WTC11 (cell line): ENCODE measurements around the gene GLS. TPM values are rescaled to one million over a fixed set of nuclear protein-coding genes. Genes with fewer than 3 reads are reported as not detected.

Experiments used
- ATAC-seq: fragments of 200-7000 bp; cut with Tn5 transposase; 2 replicates; pipeline ENCODE4 v1.10.0; 2021; ENCODE audit warnings: mild to moderate bottlenecking, moderate library complexity
- CTCF ChIA-PET: fragments of 300-600 bp; sonication (Branson Sonifier 250); formaldehyde crosslinking; loops from one replicate; lab custom pipeline; 2021; ENCODE audit warnings: antibody characterized with exemption; lab: Charles Lee
- POLR2A ChIA-PET: fragments of 350-600 bp; sonication (Branson Sonifier 250); formaldehyde crosslinking; loops from one replicate; lab custom pipeline; 2021; ENCODE audit warnings: antibody characterized with exemption; lab: Charles Lee
- DNase-seq: peaks from one replicate; pipeline ENCODE4 v3.0.0; 2021; ENCODE audit warnings: low spot score
- H3K27ac Mint-ChIP-seq: 2 replicates; pipeline ENCODE4 v1.8.0; 2021; ENCODE audit warnings: mixed read lengths
- H3K27me3 Mint-ChIP-seq: 2 replicates; pipeline ENCODE4 v1.8.0; 2021; ENCODE audit warnings: low read depth, mild to moderate bottlenecking, moderate library complexity, mixed read lengths
- H3K36me3 Mint-ChIP-seq: 2 replicates; pipeline ENCODE4 v1.8.0; 2021; ENCODE audit warnings: mixed read lengths
- H3K4me1 Mint-ChIP-seq: 2 replicates; pipeline ENCODE4 v1.8.0; 2022; ENCODE audit warnings: mixed read lengths
- H3K4me3 Mint-ChIP-seq: 2 replicates; pipeline ENCODE4 v1.8.0; 2021; ENCODE audit warnings: mild to moderate bottlenecking, moderate library complexity, mixed read lengths
- H3K9me3 Mint-ChIP-seq: 2 replicates; pipeline ENCODE4 v1.8.0; 2021; ENCODE audit warnings: mixed read lengths
- CREB1 ChIP-seq: sonication (generic); formaldehyde crosslinking; IDR thresholded peaks from 2 replicates; pipeline ENCODE4 v1.8.0; 2023; ENCODE audit warnings: mild to moderate bottlenecking, missing genetic modification reagents
- E2F5 ChIP-seq: sonication (generic); formaldehyde crosslinking; IDR thresholded peaks from 2 replicates; pipeline ENCODE4 v1.8.1; 2022; ENCODE audit warnings: mild to moderate bottlenecking, moderate library complexity, missing genetic modification reagents
- ESRRA ChIP-seq: sonication (generic); formaldehyde crosslinking; IDR thresholded peaks from 2 replicates; pipeline ENCODE4 v1.8.1; 2022; ENCODE audit warnings: mild to moderate bottlenecking, missing genetic modification reagents, borderline replicate concordance
- ETV6 ChIP-seq: sonication (generic); formaldehyde crosslinking; IDR thresholded peaks from 2 replicates; pipeline ENCODE4 v1.8.1; 2022; ENCODE audit warnings: mild to moderate bottlenecking, missing genetic modification reagents
- FOXP4 ChIP-seq: sonication (generic); formaldehyde crosslinking; IDR thresholded peaks from 2 replicates; pipeline ENCODE4 v1.8.0; 2022; ENCODE audit warnings: mild to moderate bottlenecking, missing genetic modification reagents
- JAZF1 ChIP-seq: fragments of 250-450 bp; sonication (Bioruptor Pico); IDR thresholded peaks from 2 replicates; pipeline ENCODE4 v1.9.0; 2021; ENCODE audit warnings: moderate library complexity, mild to moderate bottlenecking, inconsistent platforms
- KAT7 ChIP-seq: sonication (generic); formaldehyde crosslinking; IDR thresholded peaks from 2 replicates; pipeline ENCODE4 v1.8.1; 2023; ENCODE audit warnings: missing genetic modification reagents, mild to moderate bottlenecking, borderline replicate concordance
- NR2C2 ChIP-seq: sonication (generic); formaldehyde crosslinking; IDR thresholded peaks from 2 replicates; pipeline ENCODE4 v1.8.0; 2022; ENCODE audit warnings: mild to moderate bottlenecking, missing genetic modification reagents
- OVOL2 ChIP-seq: fragments of 250-450 bp; sonication (Bioruptor Pico); IDR thresholded peaks from 2 replicates; pipeline ENCODE4 v1.9.0; 2021; ENCODE audit warnings: mild to moderate bottlenecking, borderline replicate concordance
- RELA ChIP-seq: sonication (generic); formaldehyde crosslinking; IDR thresholded peaks from 2 replicates; pipeline ENCODE4 v1.8.1; 2022; ENCODE audit warnings: missing genetic modification reagents, mild to moderate bottlenecking, borderline replicate concordance
- RORB ChIP-seq: fragments of 250-450 bp; sonication (Bioruptor Pico); IDR thresholded peaks from 2 replicates; pipeline ENCODE4 v1.9.0; 2021; ENCODE audit warnings: mild to moderate bottlenecking
- SMAD3 ChIP-seq: sonication (generic); formaldehyde crosslinking; IDR thresholded peaks from 2 replicates; pipeline ENCODE4 v1.8.0; 2022; ENCODE audit warnings: missing genetic modification reagents, mild to moderate bottlenecking, borderline replicate concordance
- SMAD4 ChIP-seq: sonication (generic); formaldehyde crosslinking; IDR thresholded peaks from 2 replicates; pipeline ENCODE4 v1.8.0; 2022; ENCODE audit warnings: mild to moderate bottlenecking, missing genetic modification reagents
- TEAD4 ChIP-seq: sonication (generic); formaldehyde crosslinking; IDR thresholded peaks from 2 replicates; pipeline ENCODE4 v1.8.0; 2022; ENCODE audit warnings: mild to moderate bottlenecking, missing genetic modification reagents
- ZNF396 ChIP-seq: fragments of 250-450 bp; sonication (Bioruptor Pico); IDR thresholded peaks from 2 replicates; pipeline ENCODE4 v1.8.0; 2021; ENCODE audit warnings: mild to moderate bottlenecking, moderate library complexity, borderline replicate concordance
- ZNF416 ChIP-seq: fragments of 250-450 bp; sonication (Bioruptor Pico); IDR thresholded peaks from 2 replicates; pipeline ENCODE4 v1.9.0; 2021; ENCODE audit warnings: mild to moderate bottlenecking, inconsistent platforms
- ZNF423 ChIP-seq: fragments of 250-450 bp; sonication (Bioruptor Pico); IDR thresholded peaks from 2 replicates; pipeline ENCODE4 v2.1.2; 2022; ENCODE audit warnings: mild to moderate bottlenecking, moderate library complexity
- total RNA-seq: library from RNA; stranded (reverse); gene quantifications from 3 replicates; pipeline ENCODE4 v1.2.3, GENCODE V29; 2021
- TF ChIP-seq, protein P1 (sequence below): fragments of 250-450 bp; sonication (Bioruptor Pico); IDR thresholded peaks from 2 replicates; pipeline ENCODE4 v1.9.0; 2021; ENCODE audit warnings: mild to moderate bottlenecking
- TF ChIP-seq, protein P2 (sequence below): sonication (generic); formaldehyde crosslinking; IDR thresholded peaks from 2 replicates; pipeline ENCODE4 v1.8.0; 2023; ENCODE audit warnings: missing genetic modification reagents
- TF ChIP-seq, protein P3 (sequence below): sonication (generic); formaldehyde crosslinking; IDR thresholded peaks from 2 replicates; pipeline ENCODE4 v1.8.1; 2022; ENCODE audit warnings: missing genetic modification reagents, borderline replicate concordance
- TF ChIP-seq, protein P4 (sequence below): sonication (generic); formaldehyde crosslinking; IDR thresholded peaks from 2 replicates; pipeline ENCODE4 v1.8.0; 2022; ENCODE audit warnings: missing genetic modification reagents

The GLS gene
- total RNA-seq, 1 experiment from 2014 or later, result 115 TPM

DNA sequence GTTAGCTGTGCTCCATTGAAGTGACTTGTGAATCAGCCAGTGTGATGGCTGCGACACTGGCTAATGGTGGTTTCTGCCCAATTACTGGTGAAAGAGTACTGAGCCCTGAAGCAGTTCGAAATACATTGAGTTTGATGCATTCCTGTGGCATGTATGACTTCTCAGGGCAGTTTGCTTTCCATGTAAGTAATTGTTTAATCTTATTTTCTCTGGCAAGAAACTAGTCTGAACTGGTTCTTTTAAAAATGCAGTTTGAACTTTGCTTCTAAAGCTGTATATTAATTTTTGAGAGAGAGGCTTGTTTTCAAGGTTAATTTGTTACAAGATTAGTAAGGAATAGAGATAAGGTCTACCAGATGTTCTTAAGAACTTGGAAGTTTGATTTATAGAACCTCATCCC is 46.7 kb downstream of the GLS start (continued):
- TF ChIP-seq, protein P1, sequence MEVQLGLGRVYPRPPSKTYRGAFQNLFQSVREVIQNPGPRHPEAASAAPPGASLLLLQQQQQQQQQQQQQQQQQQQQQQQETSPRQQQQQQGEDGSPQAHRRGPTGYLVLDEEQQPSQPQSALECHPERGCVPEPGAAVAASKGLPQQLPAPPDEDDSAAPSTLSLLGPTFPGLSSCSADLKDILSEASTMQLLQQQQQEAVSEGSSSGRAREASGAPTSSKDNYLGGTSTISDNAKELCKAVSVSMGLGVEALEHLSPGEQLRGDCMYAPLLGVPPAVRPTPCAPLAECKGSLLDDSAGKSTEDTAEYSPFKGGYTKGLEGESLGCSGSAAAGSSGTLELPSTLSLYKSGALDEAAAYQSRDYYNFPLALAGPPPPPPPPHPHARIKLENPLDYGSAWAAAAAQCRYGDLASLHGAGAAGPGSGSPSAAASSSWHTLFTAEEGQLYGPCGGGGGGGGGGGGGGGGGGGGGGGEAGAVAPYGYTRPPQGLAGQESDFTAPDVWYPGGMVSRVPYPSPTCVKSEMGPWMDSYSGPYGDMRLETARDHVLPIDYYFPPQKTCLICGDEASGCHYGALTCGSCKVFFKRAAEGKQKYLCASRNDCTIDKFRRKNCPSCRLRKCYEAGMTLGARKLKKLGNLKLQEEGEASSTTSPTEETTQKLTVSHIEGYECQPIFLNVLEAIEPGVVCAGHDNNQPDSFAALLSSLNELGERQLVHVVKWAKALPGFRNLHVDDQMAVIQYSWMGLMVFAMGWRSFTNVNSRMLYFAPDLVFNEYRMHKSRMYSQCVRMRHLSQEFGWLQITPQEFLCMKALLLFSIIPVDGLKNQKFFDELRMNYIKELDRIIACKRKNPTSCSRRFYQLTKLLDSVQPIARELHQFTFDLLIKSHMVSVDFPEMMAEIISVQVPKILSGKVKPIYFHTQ (CRISPR knock-in tag), result no peak
- TF ChIP-seq, protein P2, sequence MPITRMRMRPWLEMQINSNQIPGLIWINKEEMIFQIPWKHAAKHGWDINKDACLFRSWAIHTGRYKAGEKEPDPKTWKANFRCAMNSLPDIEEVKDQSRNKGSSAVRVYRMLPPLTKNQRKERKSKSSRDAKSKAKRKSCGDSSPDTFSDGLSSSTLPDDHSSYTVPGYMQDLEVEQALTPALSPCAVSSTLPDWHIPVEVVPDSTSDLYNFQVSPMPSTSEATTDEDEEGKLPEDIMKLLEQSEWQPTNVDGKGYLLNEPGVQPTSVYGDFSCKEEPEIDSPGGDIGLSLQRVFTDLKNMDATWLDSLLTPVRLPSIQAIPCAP, result no peak

DNA sequence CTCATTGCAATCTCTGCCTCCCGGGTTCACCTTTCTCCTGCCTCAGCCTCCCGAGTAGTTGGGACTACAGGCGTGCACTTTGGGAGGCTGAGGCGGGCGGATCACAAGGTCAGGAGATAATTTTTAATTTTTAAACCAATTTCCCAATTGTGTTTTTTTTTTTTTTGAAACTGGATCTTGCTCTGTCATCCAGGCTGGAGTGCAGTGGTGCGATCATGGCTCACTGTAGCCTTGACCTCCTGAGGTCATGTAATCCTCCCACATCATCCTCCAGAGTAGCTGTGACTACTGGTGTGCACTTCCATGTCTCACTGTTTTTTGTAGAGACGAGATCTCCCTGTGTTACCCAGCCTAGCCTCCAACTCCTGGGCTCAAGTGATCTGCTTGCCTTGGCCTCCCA is 49.3 kb downstream of the GLS start:
- peaks cover 26% of the 10 kb centered on the region for H3K36me3 Mint-ChIP-seq
- TF ChIP-seq SMAD3 (CRISPR knock-in tag) (no peak), FOXP4 (CRISPR knock-in tag) (no peak), ZNF396 (no peak), NR2C2 (no peak), E2F5 (CRISPR knock-in tag) (no peak), RELA (CRISPR knock-in tag) (no peak), JAZF1 (CRISPR knock-in tag) (no peak), ETV6 (no peak), CREB1 (no peak), ESRRA (no peak), SMAD4 (no peak), ZNF423 (CRISPR knock-in tag) (no peak)
- TF ChIP-seq, all 79 proteins: peak for 0
- Mint-ChIP-seq H3K9me3 (no peaks in the 10 kb centered on the region), H3K27ac (peak overlapping the region; percentile 92), H3K4me3 (no peak overlapping the region), H3K27me3 (no peaks in the 10 kb centered on the region), H3K4me1 (peaks cover 34% of the 10 kb centered on the region)
- ATAC-seq, result no peak
- DNase-seq, result no peak
- CTCF ChIA-PET, result interaction anchor here (0.7 kb wide), 1 partner anchor 67 kb away, joined by 3 read pairs; no protein-coding TSS in a partner anchor
- POLR2A ChIA-PET, result no interaction called here

DNA sequence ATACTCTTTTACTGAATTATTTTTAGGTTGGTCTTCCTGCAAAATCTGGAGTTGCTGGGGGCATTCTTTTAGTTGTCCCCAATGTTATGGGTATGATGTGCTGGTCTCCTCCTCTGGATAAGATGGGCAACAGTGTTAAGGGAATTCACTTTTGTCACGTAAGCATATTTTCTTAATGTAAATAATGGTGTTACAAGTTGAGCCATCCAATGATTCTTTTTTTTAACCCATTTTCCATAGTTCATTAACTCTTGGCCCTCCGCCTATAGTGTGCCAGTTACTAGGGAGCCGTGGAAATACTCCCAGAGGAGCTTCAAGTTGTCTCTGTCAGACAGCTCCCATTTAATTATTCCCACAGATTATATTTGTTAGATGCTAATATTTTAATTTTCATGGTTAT is 49.8 kb downstream of the GLS start:
- no peak for ATAC-seq
- Mint-ChIP-seq H3K36me3 (peaks cover 24% of the 10 kb centered on the region), H3K27me3 (no peaks in the 10 kb centered on the region), H3K4me3 (no peak overlapping the region), H3K27ac (0 out of 2 replicates have a peak overlapping the region, but pooled peaks have one; percentile 24), H3K9me3 (no peaks in the 10 kb centered on the region)
- ChIA-PET POLR2A (no interaction called here), CTCF (no interaction called here)
- no peak for DNase-seq
- TF ChIP-seq TEAD4 (CRISPR knock-in tag), result no peak
- TF ChIP-seq SMAD3 (CRISPR knock-in tag), result no peak
- TF ChIP-seq, all 79 proteins: peak for 0
- H3K4me1 Mint-ChIP-seq, result peaks cover 38% of the 10 kb centered on the region

- ATAC-seq (no peak), DNase-seq (no peak)
- Mint-ChIP-seq H3K4me1 (peaks cover 59% of the 10 kb centered on the region), H3K27ac (peak overlapping the region; percentile 83), H3K27me3 (no peaks in the 10 kb centered on the region), H3K36me3 (peaks cover 20% of the 10 kb centered on the region), H3K9me3 (no peaks in the 10 kb centered on the region), H3K4me3 (no peak overlapping the region)
- CTCF ChIA-PET, result no interaction called here
- POLR2A ChIA-PET, result interaction anchor here (0.6 kb wide), 1 partner anchor 9 kb away, joined by 3 read pairs; no protein-coding TSS in a partner anchor
- TF ChIP-seq KAT7 (CRISPR knock-in tag), result no peak
- TF ChIP-seq, protein P3, sequence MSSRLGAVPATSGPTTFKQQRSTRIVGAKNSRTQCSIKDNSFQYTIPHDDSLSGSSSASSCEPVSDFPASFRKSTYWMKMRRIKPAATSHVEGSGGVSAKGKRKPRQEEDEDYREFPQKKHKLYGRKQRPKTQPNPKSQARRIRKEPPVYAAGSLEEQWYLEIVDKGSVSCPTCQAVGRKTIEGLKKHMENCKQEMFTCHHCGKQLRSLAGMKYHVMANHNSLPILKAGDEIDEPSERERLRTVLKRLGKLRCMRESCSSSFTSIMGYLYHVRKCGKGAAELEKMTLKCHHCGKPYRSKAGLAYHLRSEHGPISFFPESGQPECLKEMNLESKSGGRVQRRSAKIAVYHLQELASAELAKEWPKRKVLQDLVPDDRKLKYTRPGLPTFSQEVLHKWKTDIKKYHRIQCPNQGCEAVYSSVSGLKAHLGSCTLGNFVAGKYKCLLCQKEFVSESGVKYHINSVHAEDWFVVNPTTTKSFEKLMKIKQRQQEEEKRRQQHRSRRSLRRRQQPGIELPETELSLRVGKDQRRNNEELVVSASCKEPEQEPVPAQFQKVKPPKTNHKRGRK (CRISPR knock-in tag), result no peak
- TF ChIP-seq RORB, result no peak
- TF ChIP-seq, protein P4, sequence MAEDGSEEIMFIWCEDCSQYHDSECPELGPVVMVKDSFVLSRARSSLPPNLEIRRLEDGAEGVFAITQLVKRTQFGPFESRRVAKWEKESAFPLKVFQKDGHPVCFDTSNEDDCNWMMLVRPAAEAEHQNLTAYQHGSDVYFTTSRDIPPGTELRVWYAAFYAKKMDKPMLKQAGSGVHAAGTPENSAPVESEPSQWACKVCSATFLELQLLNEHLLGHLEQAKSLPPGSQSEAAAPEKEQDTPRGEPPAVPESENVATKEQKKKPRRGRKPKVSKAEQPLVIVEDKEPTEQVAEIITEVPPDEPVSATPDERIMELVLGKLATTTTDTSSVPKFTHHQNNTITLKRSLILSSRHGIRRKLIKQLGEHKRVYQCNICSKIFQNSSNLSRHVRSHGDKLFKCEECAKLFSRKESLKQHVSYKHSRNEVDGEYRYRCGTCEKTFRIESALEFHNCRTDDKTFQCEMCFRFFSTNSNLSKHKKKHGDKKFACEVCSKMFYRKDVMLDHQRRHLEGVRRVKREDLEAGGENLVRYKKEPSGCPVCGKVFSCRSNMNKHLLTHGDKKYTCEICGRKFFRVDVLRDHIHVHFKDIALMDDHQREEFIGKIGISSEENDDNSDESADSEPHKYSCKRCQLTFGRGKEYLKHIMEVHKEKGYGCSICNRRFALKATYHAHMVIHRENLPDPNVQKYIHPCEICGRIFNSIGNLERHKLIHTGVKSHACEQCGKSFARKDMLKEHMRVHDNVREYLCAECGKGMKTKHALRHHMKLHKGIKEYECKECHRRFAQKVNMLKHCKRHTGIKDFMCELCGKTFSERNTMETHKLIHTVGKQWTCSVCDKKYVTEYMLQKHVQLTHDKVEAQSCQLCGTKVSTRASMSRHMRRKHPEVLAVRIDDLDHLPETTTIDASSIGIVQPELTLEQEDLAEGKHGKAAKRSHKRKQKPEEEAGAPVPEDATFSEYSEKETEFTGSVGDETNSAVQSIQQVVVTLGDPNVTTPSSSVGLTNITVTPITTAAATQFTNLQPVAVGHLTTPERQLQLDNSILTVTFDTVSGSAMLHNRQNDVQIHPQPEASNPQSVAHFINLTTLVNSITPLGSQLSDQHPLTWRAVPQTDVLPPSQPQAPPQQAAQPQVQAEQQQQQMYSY (CRISPR knock-in tag), result no peak
- no peak for TF ChIP-seq ZNF416 (CRISPR knock-in tag)
- TF ChIP-seq OVOL2 (CRISPR knock-in tag), result no peak
- TF ChIP-seq RELA (CRISPR knock-in tag), result no peak
Observed at GRCh38 chr2:190932514-190932913, 51.9 kb downstream of the GLS start.
